Skeletal muscle satellite cell (primary cell): Measurements from ENCODE around the gene TTLL5.

Experiments
- H3K27me3 ChIP-seq: 2 replicates; pipeline ENCODE4 v1.7.0; 2013; ENCODE audit warnings: low read length; ENCODE audit not compliant: control insufficient read depth, insufficient read depth
- H3K36me3 ChIP-seq: 2 replicates; pipeline ENCODE4 v1.7.0; 2013; ENCODE audit warnings: mild to moderate bottlenecking, control low read depth, low read length; ENCODE audit not compliant: insufficient read depth
- H3K4me1 ChIP-seq: 2 replicates; pipeline ENCODE4 v1.7.0; 2013; ENCODE audit warnings: low read length; ENCODE audit not compliant: control insufficient read depth, insufficient read depth
- H3K4me2 ChIP-seq: 2 replicates; pipeline ENCODE4 v1.7.0; 2013; ENCODE audit warnings: mild to moderate bottlenecking, low read length
- H3K4me3 ChIP-seq: 2 replicates; pipeline ENCODE4 v1.7.0; 2013; ENCODE audit warnings: low read length
- H3K9ac ChIP-seq: 2 replicates; pipeline ENCODE4 v1.7.0; 2013; ENCODE audit warnings: mild to moderate bottlenecking, low read depth, low read length, moderate library complexity
- H3K9me3 ChIP-seq: replicated peaks from 2 replicates; pipeline ENCODE4 v1.7.0; 2013; ENCODE audit warnings: mild to moderate bottlenecking, control low read depth, low read length

The TTLL5 gene

GRCh38 chr14:75807667-75808360 lies 146.8 kb downstream of the TTLL5 start:
- Histone ChIP-seq H3K4me1 (no peaks in the 10 kb centered on the region), H3K36me3 (no peaks in the 10 kb centered on the region), H3K9ac (no peak overlapping the region), H3K4me3 (no peak overlapping the region), H3K9me3 (no peaks in the 10 kb centered on the region), H3K4me2 (no peak overlapping the region), H3K27me3 (no peaks in the 10 kb centered on the region)

GRCh38 chr14:75811136-75811829 lies 150.2 kb downstream of the TTLL5 start:
- H3K4me1 ChIP-seq = no peaks in the 10 kb centered on the region
- peaks cover 3% of the 10 kb centered on the region for H3K36me3 ChIP-seq
- H3K9ac ChIP-seq = no peak overlapping the region
- H3K4me3 ChIP-seq = no peak overlapping the region
- no peaks in the 10 kb centered on the region for H3K9me3 ChIP-seq
- H3K27me3 ChIP-seq = no peaks in the 10 kb centered on the region
- no peak overlapping the region for H3K4me2 ChIP-seq

GRCh38 chr14:75811872-75812499 lies 150.9 kb downstream of the TTLL5 start:
- no peaks in the 10 kb centered on the region for H3K9me3 ChIP-seq
- H3K4me2 ChIP-seq = no peak overlapping the region
- H3K27me3 ChIP-seq = no peaks in the 10 kb centered on the region
- H3K36me3 ChIP-seq = peaks cover 3% of the 10 kb centered on the region
- no peak overlapping the region for H3K4me3 ChIP-seq
- H3K4me1 ChIP-seq = no peaks in the 10 kb centered on the region
- no peak overlapping the region for H3K9ac ChIP-seq

- no peak overlapping the region for H3K4me3 ChIP-seq
- no peaks in the 10 kb centered on the region for H3K27me3 ChIP-seq
- H3K9me3 ChIP-seq = no peaks in the 10 kb centered on the region
- H3K9ac ChIP-seq = no peak overlapping the region
- no peaks in the 10 kb centered on the region for H3K4me1 ChIP-seq
- peaks cover 3% of the 10 kb centered on the region for H3K36me3 ChIP-seq
- no peak overlapping the region for H3K4me2 ChIP-seq
Measured at GRCh38 chr14:75812622-75813021, 151.6 kb downstream of the TTLL5 start.

- Histone ChIP-seq H3K36me3 (peaks cover 14% of the 10 kb centered on the region), H3K4me3 (no peak overlapping the region), H3K9me3 (no peaks in the 10 kb centered on the region), H3K4me2 (no peak overlapping the region), H3K4me1 (peaks cover 29% of the 10 kb centered on the region), H3K27me3 (no peaks in the 10 kb centered on the region), H3K9ac (no peak overlapping the region)
Measured at GRCh38 chr14:75820761-75821160, 159.7 kb downstream of the TTLL5 start.

- Histone ChIP-seq H3K36me3 (peaks cover 14% of the 10 kb centered on the region), H3K9me3 (no peaks in the 10 kb centered on the region), H3K4me2 (peak overlapping the region; percentile 68), H3K4me3 (peak overlapping the region; percentile 40), H3K27me3 (no peaks in the 10 kb centered on the region), H3K4me1 (peaks cover 29% of the 10 kb centered on the region), H3K9ac (peak overlapping the region; percentile 41)
Measured at GRCh38 chr14:75821831-75822521, 160.9 kb downstream of the TTLL5 start.

- Histone ChIP-seq H3K36me3 (peaks cover 14% of the 10 kb centered on the region), H3K27me3 (no peaks in the 10 kb centered on the region), H3K9ac (peak overlapping the region; percentile 41), H3K9me3 (no peaks in the 10 kb centered on the region), H3K4me3 (no peak overlapping the region), H3K4me1 (peaks cover 29% of the 10 kb centered on the region), H3K4me2 (peak overlapping the region; percentile 68)
Measured at GRCh38 chr14:75822522-75823141, 161.6 kb downstream of the TTLL5 start.

GRCh38 chr14:75823334-75823733 lies 162.3 kb downstream of the TTLL5 start:
- H3K27me3 ChIP-seq = no peaks in the 10 kb centered on the region
- peaks cover 29% of the 10 kb centered on the region for H3K4me1 ChIP-seq
- H3K36me3 ChIP-seq = peaks cover 14% of the 10 kb centered on the region
- H3K4me3 ChIP-seq = no peak overlapping the region
- H3K9me3 ChIP-seq = no peaks in the 10 kb centered on the region
- H3K9ac ChIP-seq = no peak overlapping the region
- H3K4me2 ChIP-seq = peak overlapping the region; percentile 68

GRCh38 chr14:75824318-75824717 lies 163.3 kb downstream of the TTLL5 start:
- Histone ChIP-seq H3K4me1 (peaks cover 29% of the 10 kb centered on the region), H3K9ac (no peak overlapping the region), H3K4me2 (no peak overlapping the region)

GRCh38 chr14:75825147-75825592 lies 164.1 kb downstream of the TTLL5 start:
- H3K4me1 ChIP-seq = peaks cover 29% of the 10 kb centered on the region
- H3K36me3 ChIP-seq = peaks cover 7% of the 10 kb centered on the region
- H3K4me3 ChIP-seq = no peak overlapping the region
- H3K9me3 ChIP-seq = no peaks in the 10 kb centered on the region
- H3K9ac ChIP-seq = no peak overlapping the region
- H3K4me2 ChIP-seq = no peak overlapping the region
- no peaks in the 10 kb centered on the region for H3K27me3 ChIP-seq

More at GRCh38 chr14:75824318-75824717, 163.3 kb downstream of the TTLL5 start:
- Histone ChIP-seq H3K27me3 (no peaks in the 10 kb centered on the region), H3K9me3 (no peaks in the 10 kb centered on the region), H3K36me3 (peaks cover 14% of the 10 kb centered on the region), H3K4me3 (no peak overlapping the region)

GRCh38 chr14:75826599-75826998 lies 165.6 kb downstream of the TTLL5 start:
- no peaks in the 10 kb centered on the region for H3K36me3 ChIP-seq
- H3K9ac ChIP-seq = no peak overlapping the region
- H3K4me1 ChIP-seq = peaks cover 29% of the 10 kb centered on the region
- no peak overlapping the region for H3K4me3 ChIP-seq
- no peak overlapping the region for H3K4me2 ChIP-seq
- H3K27me3 ChIP-seq = no peaks in the 10 kb centered on the region
- H3K9me3 ChIP-seq = no peaks in the 10 kb centered on the region
